ENCODE data around the gene KIAA1549. TPM values are rescaled to one million over a fixed set of nuclear protein-coding genes. Genes with fewer than 3 reads are reported as not detected.

KIAA1549 gene
- total and polyA plus RNA-seq, 4 donors, result 0.83 to 5.8 (median 3.6) TPM

DNA sequence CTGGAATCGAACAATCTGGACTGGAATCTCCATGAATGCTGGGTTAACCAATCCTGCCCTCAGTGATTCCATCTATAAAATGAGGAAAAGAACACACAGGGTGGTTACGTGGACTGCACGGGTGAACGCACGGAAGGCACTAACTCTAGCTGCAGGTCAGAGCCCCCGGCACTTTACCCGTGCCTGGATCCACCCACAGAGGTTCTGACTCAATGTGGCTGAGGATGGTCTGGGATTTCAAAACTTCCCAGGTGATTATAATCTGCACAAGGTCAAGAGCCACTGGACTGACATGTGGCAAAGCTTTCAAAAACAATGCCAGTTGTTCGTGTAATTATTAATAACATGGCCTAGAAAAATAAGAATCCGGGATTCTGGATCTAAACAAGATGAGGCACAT lies 29.2 kb downstream of the KIAA1549 start:
- TF ChIP-seq, protein P1, sequence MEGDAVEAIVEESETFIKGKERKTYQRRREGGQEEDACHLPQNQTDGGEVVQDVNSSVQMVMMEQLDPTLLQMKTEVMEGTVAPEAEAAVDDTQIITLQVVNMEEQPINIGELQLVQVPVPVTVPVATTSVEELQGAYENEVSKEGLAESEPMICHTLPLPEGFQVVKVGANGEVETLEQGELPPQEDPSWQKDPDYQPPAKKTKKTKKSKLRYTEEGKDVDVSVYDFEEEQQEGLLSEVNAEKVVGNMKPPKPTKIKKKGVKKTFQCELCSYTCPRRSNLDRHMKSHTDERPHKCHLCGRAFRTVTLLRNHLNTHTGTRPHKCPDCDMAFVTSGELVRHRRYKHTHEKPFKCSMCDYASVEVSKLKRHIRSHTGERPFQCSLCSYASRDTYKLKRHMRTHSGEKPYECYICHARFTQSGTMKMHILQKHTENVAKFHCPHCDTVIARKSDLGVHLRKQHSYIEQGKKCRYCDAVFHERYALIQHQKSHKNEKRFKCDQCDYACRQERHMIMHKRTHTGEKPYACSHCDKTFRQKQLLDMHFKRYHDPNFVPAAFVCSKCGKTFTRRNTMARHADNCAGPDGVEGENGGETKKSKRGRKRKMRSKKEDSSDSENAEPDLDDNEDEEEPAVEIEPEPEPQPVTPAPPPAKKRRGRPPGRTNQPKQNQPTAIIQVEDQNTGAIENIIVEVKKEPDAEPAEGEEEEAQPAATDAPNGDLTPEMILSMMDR (IDR thresholded peaks at IDR 0.05; ENCODE audit: control extremely low read depth, extremely low read depth), result no peak
- Histone ChIP-seq H3K9ac (ENCODE audit: insufficient read depth in 1 of 2, low read length in 2 of 2) (no peak overlapping the region), H3K9me3 (ENCODE audit: control insufficient read depth in 4 of 4, insufficient read depth in 3 of 4, low read length in 3 of 4) (no peaks in the 10 kb centered on the region), H3K4me3 (no peak overlapping the region), H3K27me3 (ENCODE audit: control insufficient read depth in 3 of 3, insufficient read depth in 3 of 3, low read length in 2 of 3) (no peaks in the 10 kb centered on the region), H3K36me3 (ENCODE audit: control insufficient read depth in 4 of 4, insufficient read depth in 4 of 4, low read length in 4 of 4) (no peaks in the 10 kb centered on the region), H3K27ac (ENCODE audit: low read depth in 1 of 2, low read length in 1 of 2) (no peak overlapping the region), H3K4me1 (ENCODE audit: control insufficient read depth in 5 of 5, insufficient read depth in 5 of 5, low read length in 5 of 5) (peaks cover 0 to 2% (median 0%) of the 10 kb centered on the region in 5 donors)
- WGBS, 2 donors, result 81 to 86% methylated on average over 9 of the region's 9 CpGs
- DNase-seq, result no peak
- no peak for ATAC-seq (ENCODE audit: insufficient read depth, low FRiP score)

- peaks cover 0 to 3% (median 0%) of the 10 kb centered on the region in 5 donors for H3K4me1 ChIP-seq (ENCODE audit: control insufficient read depth in 5 of 5, insufficient read depth in 5 of 5, low read length in 5 of 5)
- no peaks in the 10 kb centered on the region for H3K36me3 ChIP-seq (ENCODE audit: control insufficient read depth in 4 of 4, insufficient read depth in 4 of 4, low read length in 4 of 4)
- no peak for ATAC-seq (ENCODE audit: insufficient read depth, low FRiP score)
- TF ChIP-seq, protein P1 (IDR thresholded peaks at IDR 0.05; ENCODE audit: control extremely low read depth, extremely low read depth), result no peak
- no peak overlapping the region for H3K9ac ChIP-seq (ENCODE audit: insufficient read depth in 1 of 2, low read length in 2 of 2)
- H3K27me3 ChIP-seq (ENCODE audit: control insufficient read depth in 3 of 3, insufficient read depth in 3 of 3, low read length in 2 of 3), result no peaks in the 10 kb centered on the region
- 95% methylated on average over 12 of the region's 12 CpGs for WGBS, 2 donors
- no peak overlapping the region for H3K4me3 ChIP-seq
- H3K27ac ChIP-seq (ENCODE audit: low read depth in 1 of 2, low read length in 1 of 2), result no peak overlapping the region
- H3K9me3 ChIP-seq (ENCODE audit: control insufficient read depth in 4 of 4, insufficient read depth in 3 of 4, low read length in 3 of 4), result no peaks in the 10 kb centered on the region
- no peak for DNase-seq
Measured at GRCh38 chr7:138949421-138950088, 31.6 kb downstream of the KIAA1549 start.

GRCh38 chr7:138948403-138948802 lies 32.8 kb downstream of the KIAA1549 start:
- ATAC-seq (ENCODE audit: insufficient read depth, low FRiP score) (no peak), DNase-seq (no peak)
- Histone ChIP-seq H3K4me3 (no peak overlapping the region), H3K9me3 (ENCODE audit: control insufficient read depth in 4 of 4, insufficient read depth in 3 of 4, low read length in 3 of 4) (no peaks in the 10 kb centered on the region), H3K36me3 (ENCODE audit: control insufficient read depth in 4 of 4, insufficient read depth in 4 of 4, low read length in 4 of 4) (no peaks in the 10 kb centered on the region), H3K4me1 (ENCODE audit: control insufficient read depth in 5 of 5, insufficient read depth in 5 of 5, low read length in 5 of 5) (peaks cover 0 to 3% (median 0%) of the 10 kb centered on the region in 5 donors), H3K9ac (ENCODE audit: insufficient read depth in 1 of 2, low read length in 2 of 2) (no peak overlapping the region), H3K27ac (ENCODE audit: low read depth in 1 of 2, low read length in 1 of 2) (no peak overlapping the region), H3K27me3 (ENCODE audit: control insufficient read depth in 3 of 3, insufficient read depth in 3 of 3, low read length in 2 of 3) (no peaks in the 10 kb centered on the region)
- WGBS, 2 donors, result 93 to 94% methylated on average over 6 of the region's 6 CpGs
- TF ChIP-seq, protein P1 (IDR thresholded peaks at IDR 0.05; ENCODE audit: control extremely low read depth, extremely low read depth), result no peak

- Histone ChIP-seq H3K27ac (ENCODE audit: low read depth in 1 of 2, low read length in 1 of 2) (no peak overlapping the region), H3K27me3 (ENCODE audit: control insufficient read depth in 3 of 3, insufficient read depth in 3 of 3, low read length in 2 of 3) (no peaks in the 10 kb centered on the region), H3K9me3 (ENCODE audit: control insufficient read depth in 4 of 4, insufficient read depth in 3 of 4, low read length in 3 of 4) (no peaks in the 10 kb centered on the region), H3K4me1 (ENCODE audit: control insufficient read depth in 5 of 5, insufficient read depth in 5 of 5, low read length in 5 of 5) (peaks cover 0 to 1% (median 0%) of the 10 kb centered on the region in 5 donors), H3K4me3 (no peak overlapping the region), H3K9ac (ENCODE audit: insufficient read depth in 1 of 2, low read length in 2 of 2) (no peak overlapping the region), H3K36me3 (ENCODE audit: control insufficient read depth in 4 of 4, insufficient read depth in 4 of 4, low read length in 4 of 4) (no peaks in the 10 kb centered on the region)
- TF ChIP-seq, protein P1 (IDR thresholded peaks at IDR 0.05; ENCODE audit: control extremely low read depth, extremely low read depth), result no peak
- WGBS, 2 donors, result 44 to 58% methylated on average over 3 of the region's 3 CpGs
- DNase-seq (no peak), ATAC-seq (ENCODE audit: insufficient read depth, low FRiP score) (no peak)
Measured at GRCh38 chr7:138945821-138946220, 35.4 kb downstream of the KIAA1549 start.
